VCaP (cell line): ENCODE measurements around the gene LPCAT1.

Experiments used
- H3K27ac ChIP-seq: fragments of 450-650 bp; 2 replicates; pipeline ENCODE4 v1.5.1; 2017
- CTCF ChIP-seq: fragments of 450-650 bp; conservative IDR thresholded peaks from 2 replicates; pipeline ENCODE4 v1.5.1; 2017; ENCODE audit warnings: mild to moderate bottlenecking, moderate library complexity

Gene LPCAT1

DNA sequence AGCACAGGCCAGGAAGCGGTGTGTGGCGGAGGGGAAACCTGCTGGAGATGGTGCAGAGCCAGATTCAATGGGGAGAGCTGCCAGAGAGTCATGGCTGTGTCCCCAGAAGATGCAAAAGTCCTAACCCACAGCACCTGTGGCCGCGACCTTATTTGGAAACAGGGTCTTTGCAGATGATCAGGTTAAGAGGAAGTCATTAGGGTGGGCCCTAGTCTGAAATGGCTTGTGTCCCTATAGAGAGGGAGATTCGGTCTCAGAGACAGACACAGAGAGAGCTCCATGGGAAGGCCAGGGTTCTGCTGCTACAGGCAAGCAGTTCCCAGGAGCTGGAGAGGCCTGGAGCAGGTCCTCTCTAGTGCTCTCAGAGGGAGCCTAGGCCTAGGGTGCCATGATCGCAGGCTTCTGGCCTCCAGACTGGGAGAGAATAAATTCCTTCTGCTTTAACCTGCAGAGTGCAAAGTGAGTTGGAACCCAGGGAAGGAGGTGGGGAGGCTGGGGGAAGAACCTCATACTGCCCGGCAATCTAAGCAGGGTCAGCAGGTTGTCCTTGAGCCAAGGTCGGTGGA, 1.9 kb upstream of the LPCAT1 start:
- TF ChIP-seq CTCF: no peak
- H3K27ac ChIP-seq: no peak overlapping the region

- TF ChIP-seq CTCF: no peak
- peak overlapping the region; percentile 75; the same call in 1 of the 2 replicates for H3K27ac ChIP-seq
Observed at GRCh38 chr5:1524799-1525623, 1.3 kb upstream of the LPCAT1 start.

DNA sequence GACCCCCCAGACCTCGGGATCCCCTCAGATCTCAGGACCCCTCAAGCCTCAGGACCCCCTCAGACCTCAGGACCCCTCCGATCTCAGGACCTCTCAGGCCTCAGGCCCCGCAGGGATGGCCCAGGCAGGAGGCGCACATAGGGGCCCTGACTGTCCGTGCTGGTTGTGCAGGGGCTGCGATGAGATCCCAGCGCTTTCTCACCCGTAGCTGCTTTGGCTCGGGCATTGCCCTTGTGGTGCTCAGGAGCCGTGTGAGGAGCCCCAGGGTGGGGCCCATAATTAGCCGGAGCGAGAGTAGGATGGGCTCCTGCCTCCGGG, 680 bp upstream of the LPCAT1 start:
- H3K27ac ChIP-seq: peak overlapping the region; percentile 75

GRCh38 chr5:1523480-1523792, 324 bp downstream of the LPCAT1 start:
- TF ChIP-seq CTCF: no peak
- peak overlapping the region; percentile 75 for H3K27ac ChIP-seq

More for the DNA sequence above, 680 bp upstream of the LPCAT1 start:
- TF ChIP-seq CTCF: no peak

DNA sequence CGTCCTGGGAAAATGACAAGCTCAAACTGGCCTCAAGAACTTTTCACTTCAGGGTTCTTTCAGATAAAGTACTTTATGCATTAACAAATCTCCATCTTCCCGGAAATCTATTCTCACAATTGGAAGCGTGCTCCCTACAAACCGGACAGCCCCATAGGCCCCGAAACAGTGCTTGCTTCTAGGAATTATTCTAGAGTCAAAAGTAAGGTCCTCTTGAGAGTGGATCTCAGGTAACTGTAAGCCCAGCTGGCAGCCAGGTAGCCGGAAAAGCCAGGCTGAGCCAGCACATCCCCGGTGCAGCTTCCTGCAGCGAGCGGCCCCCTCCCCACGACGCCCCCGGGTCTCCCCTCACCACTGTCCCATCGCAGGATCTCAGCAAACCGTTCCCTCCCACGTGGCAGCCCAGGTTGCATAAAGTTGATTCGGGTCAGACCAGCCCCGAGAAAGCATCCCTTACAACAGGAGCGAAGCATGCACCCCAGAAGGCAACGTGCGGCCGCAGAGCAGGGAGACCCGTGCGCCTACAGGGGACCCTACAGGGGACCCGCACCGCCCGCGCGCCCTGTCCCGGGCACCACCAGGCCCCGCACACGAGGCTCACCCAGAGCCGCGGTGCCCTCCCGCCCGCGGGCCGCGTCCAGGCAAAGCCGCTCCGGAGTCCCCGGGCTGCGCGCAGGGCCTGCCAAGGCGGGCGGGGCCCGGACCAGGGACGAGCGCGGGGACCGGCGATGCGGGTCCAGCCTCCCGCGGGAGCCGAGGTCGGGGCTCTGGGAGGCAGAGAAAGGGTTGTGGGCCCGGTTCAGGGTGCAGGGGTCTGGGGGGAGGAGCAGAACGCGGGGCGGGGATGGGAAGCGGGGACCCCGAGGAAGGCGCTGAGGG, 920 bp downstream of the LPCAT1 start:
- TF ChIP-seq CTCF: no peak
- peak overlapping the region; percentile 75 for H3K27ac ChIP-seq

- no peak for TF ChIP-seq CTCF
- peak overlapping the region; percentile 75; the same call in 1 of the 2 replicates for H3K27ac ChIP-seq
Observed at GRCh38 chr5:1521671-1522600, 1.8 kb downstream of the LPCAT1 start.
